Measurements from ENCODE around the gene KCNAB1.

DNA sequence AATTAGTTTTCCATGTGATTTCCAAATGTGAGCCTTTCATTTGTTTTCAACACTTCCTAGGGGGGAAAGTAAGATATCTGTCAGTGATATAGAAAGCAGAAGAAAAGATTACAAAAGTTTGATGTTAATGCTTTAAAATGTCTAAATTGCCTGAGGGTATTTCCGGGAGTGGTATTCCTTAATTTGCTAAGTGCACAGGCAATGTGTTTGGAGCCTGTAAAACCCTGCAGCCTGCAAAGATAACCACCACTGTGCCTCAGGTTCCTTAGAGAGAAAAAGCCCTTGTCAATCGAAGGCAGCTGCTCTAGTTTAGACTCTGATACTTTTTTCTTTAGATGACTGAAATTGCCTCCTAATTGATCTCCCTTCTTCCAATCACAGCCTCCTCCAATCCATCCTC is 279.7 kb downstream of the KCNAB1 start:
- TF ChIP-seq EZH2 (optimal IDR thresholded peaks at IDR 0.05; ENCODE audit: low read depth, low read length) = no peak
- TF ChIP-seq, protein P1, sequence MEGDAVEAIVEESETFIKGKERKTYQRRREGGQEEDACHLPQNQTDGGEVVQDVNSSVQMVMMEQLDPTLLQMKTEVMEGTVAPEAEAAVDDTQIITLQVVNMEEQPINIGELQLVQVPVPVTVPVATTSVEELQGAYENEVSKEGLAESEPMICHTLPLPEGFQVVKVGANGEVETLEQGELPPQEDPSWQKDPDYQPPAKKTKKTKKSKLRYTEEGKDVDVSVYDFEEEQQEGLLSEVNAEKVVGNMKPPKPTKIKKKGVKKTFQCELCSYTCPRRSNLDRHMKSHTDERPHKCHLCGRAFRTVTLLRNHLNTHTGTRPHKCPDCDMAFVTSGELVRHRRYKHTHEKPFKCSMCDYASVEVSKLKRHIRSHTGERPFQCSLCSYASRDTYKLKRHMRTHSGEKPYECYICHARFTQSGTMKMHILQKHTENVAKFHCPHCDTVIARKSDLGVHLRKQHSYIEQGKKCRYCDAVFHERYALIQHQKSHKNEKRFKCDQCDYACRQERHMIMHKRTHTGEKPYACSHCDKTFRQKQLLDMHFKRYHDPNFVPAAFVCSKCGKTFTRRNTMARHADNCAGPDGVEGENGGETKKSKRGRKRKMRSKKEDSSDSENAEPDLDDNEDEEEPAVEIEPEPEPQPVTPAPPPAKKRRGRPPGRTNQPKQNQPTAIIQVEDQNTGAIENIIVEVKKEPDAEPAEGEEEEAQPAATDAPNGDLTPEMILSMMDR (IDR thresholded peaks at IDR 0.05; ENCODE audit: low read length) = no peak
